Neural cell (in vitro differentiated cells): ENCODE measurements around the gene SH3BP5L.
"Not testable (repeated sequence)": the region's sequence is repeated elsewhere in the genome, so short reads cannot be mapped to it uniquely, and the experiment has no call there.

Source experiments
- EZH2 ChIP-seq: fragments of 200-600, 300-800 bp; shearing (Covaris generic), sonication (generic); IDR thresholded peaks from 2 replicates; pipeline ENCODE4 v1.6.1; 2014; ENCODE audit warnings: antibody characterized with exemption, low read length, borderline replicate concordance, mild to moderate bottlenecking; ENCODE audit not compliant: insufficient read depth, poor library complexity, severe bottlenecking
- MXI1 ChIP-seq: fragments of 450-650 bp; conservative IDR thresholded peaks from 2 replicates; pipeline ENCODE4 v1.6.1; 2014; ENCODE audit warnings: antibody characterized with exemption, mild to moderate bottlenecking; ENCODE audit not compliant: poor library complexity, severe bottlenecking
- TAF1 ChIP-seq: IDR thresholded peaks from 2 replicates; pipeline ENCODE4 v1.6.1; 2012; ENCODE audit warnings: low read depth
- TF ChIP-seq, protein P1 (sequence below): fragments of 450-650 bp; IDR thresholded peaks from 2 replicates; pipeline ENCODE4 v1.5.1; 2014; ENCODE audit warnings: antibody characterized with exemption, mild to moderate bottlenecking, moderate library complexity; ENCODE audit not compliant: poor library complexity, severe bottlenecking

DNA sequence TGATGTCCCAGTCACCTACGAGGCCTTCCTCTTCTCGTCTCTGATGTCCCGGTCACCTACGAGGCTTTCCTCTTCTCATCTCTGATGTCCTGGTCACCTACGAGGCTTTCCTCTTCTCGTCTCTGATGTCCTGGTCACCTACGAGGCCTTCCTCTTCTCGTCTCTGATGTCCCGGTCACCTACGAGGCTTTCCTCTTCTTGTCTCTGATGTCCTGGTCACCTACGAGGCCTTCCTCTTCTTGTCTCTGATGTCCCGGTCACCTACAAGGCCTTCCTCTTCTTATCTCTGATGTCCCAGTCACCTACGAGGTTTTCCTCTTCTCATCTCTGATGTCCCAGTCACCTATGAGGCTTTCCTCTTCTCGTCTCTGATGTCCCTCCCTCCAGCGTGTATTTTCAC, 22.2 kb downstream of the SH3BP5L start:
- not testable (repeated sequence) for TF ChIP-seq TAF1, MXI1, EZH2
- TF ChIP-seq, protein P1, sequence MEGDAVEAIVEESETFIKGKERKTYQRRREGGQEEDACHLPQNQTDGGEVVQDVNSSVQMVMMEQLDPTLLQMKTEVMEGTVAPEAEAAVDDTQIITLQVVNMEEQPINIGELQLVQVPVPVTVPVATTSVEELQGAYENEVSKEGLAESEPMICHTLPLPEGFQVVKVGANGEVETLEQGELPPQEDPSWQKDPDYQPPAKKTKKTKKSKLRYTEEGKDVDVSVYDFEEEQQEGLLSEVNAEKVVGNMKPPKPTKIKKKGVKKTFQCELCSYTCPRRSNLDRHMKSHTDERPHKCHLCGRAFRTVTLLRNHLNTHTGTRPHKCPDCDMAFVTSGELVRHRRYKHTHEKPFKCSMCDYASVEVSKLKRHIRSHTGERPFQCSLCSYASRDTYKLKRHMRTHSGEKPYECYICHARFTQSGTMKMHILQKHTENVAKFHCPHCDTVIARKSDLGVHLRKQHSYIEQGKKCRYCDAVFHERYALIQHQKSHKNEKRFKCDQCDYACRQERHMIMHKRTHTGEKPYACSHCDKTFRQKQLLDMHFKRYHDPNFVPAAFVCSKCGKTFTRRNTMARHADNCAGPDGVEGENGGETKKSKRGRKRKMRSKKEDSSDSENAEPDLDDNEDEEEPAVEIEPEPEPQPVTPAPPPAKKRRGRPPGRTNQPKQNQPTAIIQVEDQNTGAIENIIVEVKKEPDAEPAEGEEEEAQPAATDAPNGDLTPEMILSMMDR: not testable (repeated sequence)
